ENCODE data around the gene OPHN1. TPM values are rescaled to one million over a fixed set of nuclear protein-coding genes. Genes with fewer than 3 reads are reported as not detected.

The OPHN1 gene
- total and polyA plus RNA-seq, 2 donors, result 4.3 to 19.6 TPM

GRCh38 chrX:68440442-68440841, 7.1 kb upstream of the OPHN1 start:
- H3K4me1 ChIP-seq (ENCODE audit: insufficient read depth), result no peaks in the 10 kb centered on the region
- no peaks in the 10 kb centered on the region for H3K36me3 ChIP-seq (ENCODE audit: insufficient read depth)
- H3K4me3 ChIP-seq (ENCODE audit: low read depth, low read length), result no peak overlapping the region
- no peak for DNase-seq (ENCODE audit: extremely low spot score)
- H3K27ac ChIP-seq (ENCODE audit: low read depth), result no peak overlapping the region

GRCh38 chrX:68439341-68439740, 6.0 kb upstream of the OPHN1 start:
- DNase-seq (ENCODE audit: extremely low spot score), result no peak
- Histone ChIP-seq H3K4me3 (ENCODE audit: low read depth, low read length) (no peak overlapping the region), H3K27ac (ENCODE audit: low read depth) (no peak overlapping the region), H3K36me3 (ENCODE audit: insufficient read depth) (no peaks in the 10 kb centered on the region), H3K4me1 (ENCODE audit: insufficient read depth) (no peaks in the 10 kb centered on the region)
- 88% methylated on average over 4 of the region's 4 CpGs for WGBS

DNA sequence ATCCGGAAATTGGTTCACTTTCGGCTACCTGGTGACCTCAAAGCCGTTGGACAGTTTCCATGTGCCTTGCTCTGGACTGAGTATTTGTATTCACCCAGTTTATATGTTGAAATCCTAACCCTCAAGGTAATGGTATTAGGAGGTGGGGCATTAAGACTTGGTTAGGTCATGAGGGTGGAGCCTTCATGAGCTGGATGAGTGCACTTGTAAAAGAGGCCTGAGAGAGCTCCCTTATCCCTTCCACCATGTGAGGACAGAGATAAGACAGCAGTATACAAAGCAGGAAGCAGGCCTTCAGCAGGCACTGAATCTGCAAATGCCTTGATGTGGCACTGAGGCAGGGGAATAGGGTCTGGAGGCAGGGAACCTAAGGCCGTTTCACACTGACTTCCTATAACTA, 5.3 kb upstream of the OPHN1 start:
- no peaks in the 10 kb centered on the region for H3K4me1 ChIP-seq (ENCODE audit: insufficient read depth)
- 97% methylated on average over 4 of the region's 4 CpGs for WGBS
- DNase-seq (ENCODE audit: extremely low spot score), result no peak
- H3K4me3 ChIP-seq (ENCODE audit: low read depth, low read length), result no peak overlapping the region
- H3K36me3 ChIP-seq (ENCODE audit: insufficient read depth), result no peaks in the 10 kb centered on the region
- no peak overlapping the region for H3K27ac ChIP-seq (ENCODE audit: low read depth)

DNA sequence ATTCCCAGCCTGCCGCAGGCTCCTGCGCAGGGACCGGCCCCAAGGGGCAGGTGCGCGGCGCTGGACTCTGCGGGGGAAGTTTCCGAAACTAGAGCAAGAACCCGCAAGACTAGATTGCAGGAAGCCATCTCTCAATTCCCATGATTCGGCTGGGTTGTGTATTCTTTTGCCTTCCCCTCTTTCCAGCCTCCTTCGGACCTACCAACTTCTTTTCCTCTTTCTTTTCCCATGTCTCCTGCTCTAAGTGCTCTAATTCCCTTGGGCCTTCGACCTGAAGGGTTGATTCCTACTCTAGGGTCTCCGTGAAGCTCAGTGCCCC, 645 bp upstream of the OPHN1 start:
- Histone ChIP-seq H3K36me3 (ENCODE audit: insufficient read depth) (no peaks in the 10 kb centered on the region), H3K27ac (ENCODE audit: low read depth) (peak overlapping the region; percentile 44), H3K4me1 (ENCODE audit: insufficient read depth) (no peaks in the 10 kb centered on the region), H3K4me3 (ENCODE audit: low read depth, low read length) (peak overlapping the region; percentile 71)
- no peak for DNase-seq (ENCODE audit: extremely low spot score)
- under 1% methylated on average over 13 of the region's 13 CpGs for WGBS

DNA sequence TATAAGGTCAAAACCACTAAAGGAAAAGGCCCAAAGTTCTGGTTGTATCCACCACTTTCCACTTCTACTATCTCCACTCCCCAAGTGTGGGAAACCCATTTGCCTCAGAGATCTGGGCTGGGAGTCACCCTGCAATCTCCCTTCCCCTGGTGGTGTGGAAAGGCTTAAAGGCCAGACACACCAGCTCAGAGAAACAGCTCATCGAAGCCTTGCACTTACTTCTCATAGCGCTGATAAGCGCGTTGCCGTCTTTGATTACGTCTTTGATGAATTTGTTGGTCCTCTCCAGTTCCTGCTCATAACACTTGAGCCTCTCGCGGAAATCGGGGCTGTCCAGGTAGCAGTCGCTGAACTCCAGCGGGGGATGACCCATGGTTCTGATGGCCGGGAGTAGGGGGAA, 647 bp downstream of the OPHN1 start:
- Histone ChIP-seq H3K36me3 (ENCODE audit: insufficient read depth) (no peaks in the 10 kb centered on the region), H3K4me3 (ENCODE audit: low read depth, low read length) (peak overlapping the region; percentile 71), H3K27ac (ENCODE audit: low read depth) (no peak overlapping the region), H3K4me1 (ENCODE audit: insufficient read depth) (no peaks in the 10 kb centered on the region)
- no peak for DNase-seq (ENCODE audit: extremely low spot score)
- WGBS, result 8% methylated on average over 12 of the region's 12 CpGs

DNA sequence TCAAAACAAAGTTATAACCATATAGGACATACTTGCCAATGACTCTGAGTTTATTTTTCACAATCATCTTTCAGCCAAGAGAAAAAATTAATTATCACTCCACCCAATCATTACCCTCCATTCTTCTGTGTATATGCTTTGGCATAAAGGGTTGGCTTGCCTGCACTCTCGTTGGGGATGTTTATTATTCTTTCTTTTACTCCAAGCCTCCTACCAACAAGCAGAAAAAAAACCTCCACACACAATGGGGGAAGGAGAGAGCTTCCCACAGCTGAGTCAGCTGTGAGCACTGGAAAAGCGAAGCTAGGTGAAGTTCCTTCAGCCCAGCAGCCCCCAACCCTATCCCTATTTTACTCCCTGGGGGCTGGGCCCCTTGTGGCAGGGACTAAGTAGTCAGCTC, 1.5 kb downstream of the OPHN1 start:
- H3K27ac ChIP-seq (ENCODE audit: low read depth), result no peak overlapping the region
- no peak overlapping the region for H3K4me3 ChIP-seq (ENCODE audit: low read depth, low read length)
- no peaks in the 10 kb centered on the region for H3K4me1 ChIP-seq (ENCODE audit: insufficient read depth)
- no peak for DNase-seq (ENCODE audit: extremely low spot score)
- WGBS, result 61% methylated on average over 2 of the region's 2 CpGs
- H3K36me3 ChIP-seq (ENCODE audit: insufficient read depth), result no peaks in the 10 kb centered on the region

DNA sequence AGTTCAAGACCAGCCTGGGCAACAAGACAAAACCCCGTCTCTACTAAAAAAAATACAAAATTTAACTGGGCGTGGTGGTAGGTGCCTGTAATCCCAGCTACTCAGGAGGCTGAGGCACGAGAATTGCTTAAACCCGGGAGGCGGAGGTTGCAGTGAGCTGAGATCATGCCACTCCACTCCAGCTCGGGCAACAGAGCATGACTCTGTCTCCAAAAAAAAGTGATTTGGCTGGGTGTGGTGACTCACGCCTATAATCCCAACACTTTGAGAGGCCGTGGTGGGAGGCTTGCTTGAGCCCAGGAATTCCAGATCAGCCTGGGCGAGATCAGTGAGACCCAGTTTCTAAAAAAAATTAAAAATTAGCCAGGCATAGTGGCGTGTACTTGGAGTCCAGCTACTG, 4.1 kb downstream of the OPHN1 start:
- no peak overlapping the region for H3K27ac ChIP-seq (ENCODE audit: low read depth)
- H3K4me3 ChIP-seq (ENCODE audit: low read depth, low read length), result no peak overlapping the region
- no peak for DNase-seq (ENCODE audit: extremely low spot score)
- H3K36me3 ChIP-seq (ENCODE audit: insufficient read depth), result no peaks in the 10 kb centered on the region
- WGBS, result 91% methylated on average over 10 of the region's 10 CpGs
- H3K4me1 ChIP-seq (ENCODE audit: insufficient read depth), result no peaks in the 10 kb centered on the region

DNA sequence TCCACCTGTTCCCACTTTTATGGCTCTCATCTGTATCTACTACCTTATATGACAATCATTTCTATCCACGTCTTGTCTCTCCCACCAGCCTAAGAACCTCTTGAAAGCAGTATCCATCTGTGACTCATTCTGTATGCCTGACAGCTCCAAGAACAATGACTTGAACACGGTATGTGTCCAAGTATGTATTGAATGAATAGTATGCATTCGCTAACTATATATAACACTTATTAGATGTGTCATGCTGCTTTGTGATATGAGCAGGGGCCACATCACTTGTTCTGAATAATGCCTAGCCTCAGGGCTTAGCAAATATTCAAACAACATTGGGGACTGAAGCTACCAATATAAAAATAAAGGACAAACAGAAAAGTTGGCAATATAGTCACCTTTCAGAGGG, 4.9 kb downstream of the OPHN1 start:
- no peak overlapping the region for H3K4me3 ChIP-seq (ENCODE audit: low read depth, low read length)
- H3K36me3 ChIP-seq (ENCODE audit: insufficient read depth), result no peaks in the 10 kb centered on the region
- 78% methylated on average over 3 of the region's 3 CpGs for WGBS
- H3K4me1 ChIP-seq (ENCODE audit: insufficient read depth), result no peaks in the 10 kb centered on the region
- no peak for DNase-seq (ENCODE audit: extremely low spot score)
- no peak overlapping the region for H3K27ac ChIP-seq (ENCODE audit: low read depth)

DNA sequence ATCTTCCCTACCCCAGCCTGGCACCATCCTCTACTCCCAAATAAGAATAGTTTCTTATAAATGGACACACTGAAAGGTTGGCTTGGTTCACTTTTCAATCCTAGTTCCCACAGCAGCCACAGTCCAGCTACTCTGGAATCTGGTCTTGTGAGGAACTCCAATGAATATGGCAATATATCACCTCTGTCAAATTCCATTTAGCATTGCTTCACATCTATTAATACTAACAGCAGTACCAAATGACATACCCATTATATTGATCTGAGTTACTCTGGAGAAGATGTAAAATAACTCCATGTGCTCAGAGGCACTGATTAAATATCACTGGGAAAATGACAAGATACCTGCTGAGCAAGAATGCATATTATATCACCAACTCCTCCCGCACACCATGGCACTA, 8.6 kb downstream of the OPHN1 start:
- H3K4me3 ChIP-seq (ENCODE audit: low read depth, low read length), result no peak overlapping the region
- no peaks in the 10 kb centered on the region for H3K36me3 ChIP-seq (ENCODE audit: insufficient read depth)
- 98% methylated on average over 1 of the region's 1 CpG for WGBS
- no peaks in the 10 kb centered on the region for H3K4me1 ChIP-seq (ENCODE audit: insufficient read depth)
- no peak overlapping the region for H3K27ac ChIP-seq (ENCODE audit: low read depth)
- no peak for DNase-seq (ENCODE audit: extremely low spot score)

GRCh38 chrX:68422478-68422877, 10.8 kb downstream of the OPHN1 start:
- Histone ChIP-seq H3K36me3 (ENCODE audit: insufficient read depth) (no peaks in the 10 kb centered on the region), H3K4me3 (ENCODE audit: low read depth, low read length) (no peak overlapping the region), H3K4me1 (ENCODE audit: insufficient read depth) (no peaks in the 10 kb centered on the region), H3K27ac (ENCODE audit: low read depth) (no peak overlapping the region)
- DNase-seq (ENCODE audit: extremely low spot score), result no peak

DNA sequence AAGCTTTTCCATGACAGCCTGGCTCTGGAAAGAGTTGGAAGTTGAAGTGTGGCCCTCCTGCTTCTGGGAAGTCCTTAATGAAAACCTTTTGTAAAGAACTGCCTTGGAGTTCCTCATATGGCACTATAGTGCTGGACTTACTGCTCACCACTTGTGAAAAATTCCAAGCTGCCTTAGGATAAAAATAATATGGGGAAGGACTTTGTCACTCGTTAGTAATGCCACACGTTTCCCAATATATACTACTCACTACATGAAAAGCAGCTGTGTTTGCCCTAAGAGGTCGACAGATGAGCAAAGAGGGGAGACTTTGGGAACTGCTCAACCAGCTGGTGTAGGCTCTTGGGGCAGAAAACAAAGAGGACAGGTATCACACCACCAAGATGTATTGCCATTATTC, 11.7 kb downstream of the OPHN1 start:
- no peak overlapping the region for H3K27ac ChIP-seq (ENCODE audit: low read depth)
- H3K4me3 ChIP-seq (ENCODE audit: low read depth, low read length), result no peak overlapping the region
- H3K4me1 ChIP-seq (ENCODE audit: insufficient read depth), result no peaks in the 10 kb centered on the region
- DNase-seq (ENCODE audit: extremely low spot score), result no peak
- WGBS, result 78% methylated on average over 3 of the region's 3 CpGs
- H3K36me3 ChIP-seq (ENCODE audit: insufficient read depth), result no peaks in the 10 kb centered on the region

- no peak for DNase-seq (ENCODE audit: extremely low spot score)
- Histone ChIP-seq H3K4me1 (ENCODE audit: insufficient read depth) (no peaks in the 10 kb centered on the region), H3K4me3 (ENCODE audit: low read depth, low read length) (no peak overlapping the region), H3K27ac (ENCODE audit: low read depth) (no peak overlapping the region), H3K36me3 (ENCODE audit: insufficient read depth) (no peaks in the 10 kb centered on the region)
- 44% methylated on average over 2 of the region's 2 CpGs for WGBS
Measured at GRCh38 chrX:68420559-68420958, 12.7 kb downstream of the OPHN1 start.

GRCh38 chrX:68419975-68420374, 13.3 kb downstream of the OPHN1 start:
- Histone ChIP-seq H3K4me3 (ENCODE audit: low read depth, low read length) (no peak overlapping the region), H3K36me3 (ENCODE audit: insufficient read depth) (no peaks in the 10 kb centered on the region), H3K4me1 (ENCODE audit: insufficient read depth) (no peaks in the 10 kb centered on the region), H3K27ac (ENCODE audit: low read depth) (no peak overlapping the region)
- DNase-seq (ENCODE audit: extremely low spot score), result no peak
- WGBS, result 55% methylated on average over 3 of the region's 3 CpGs

GRCh38 chrX:68417651-68418050, 15.6 kb downstream of the OPHN1 start:
- Histone ChIP-seq H3K27ac (ENCODE audit: low read depth) (no peak overlapping the region), H3K4me3 (ENCODE audit: low read depth, low read length) (no peak overlapping the region), H3K4me1 (ENCODE audit: insufficient read depth) (no peaks in the 10 kb centered on the region), H3K36me3 (ENCODE audit: insufficient read depth) (no peaks in the 10 kb centered on the region)
- DNase-seq (ENCODE audit: extremely low spot score), result no peak
- WGBS, result 82% methylated on average over 2 of the region's 2 CpGs

DNA sequence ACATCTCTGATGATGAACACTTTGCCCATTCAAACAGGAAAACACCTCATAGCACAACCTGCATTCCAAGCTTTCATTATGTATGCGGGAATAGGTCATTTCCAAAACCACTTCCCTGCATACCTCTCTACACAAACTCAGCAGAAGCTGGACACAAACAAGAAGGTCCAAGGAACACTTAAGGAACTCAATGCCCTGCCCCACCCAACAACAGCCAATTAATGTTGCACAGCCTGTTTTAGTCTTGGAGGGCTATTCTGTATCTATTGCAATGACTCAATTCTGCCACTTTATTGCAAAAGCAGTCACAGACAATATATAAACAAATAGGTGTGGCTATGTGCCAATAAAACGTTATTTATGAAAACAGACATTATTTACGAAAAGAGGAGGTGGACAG, 16.7 kb downstream of the OPHN1 start:
- Histone ChIP-seq H3K4me3 (ENCODE audit: low read depth, low read length) (no peak overlapping the region), H3K36me3 (ENCODE audit: insufficient read depth) (no peaks in the 10 kb centered on the region), H3K27ac (ENCODE audit: low read depth) (no peak overlapping the region), H3K4me1 (ENCODE audit: insufficient read depth) (no peaks in the 10 kb centered on the region)
- WGBS, result 57% methylated on average over 3 of the region's 3 CpGs
- no peak for DNase-seq (ENCODE audit: extremely low spot score)
